H1 (cell line): ENCODE measurements around the gene RNF182. TPM values are rescaled to one million over a fixed set of nuclear protein-coding genes. Genes with fewer than 3 reads are reported as not detected.

Source experiments
- CTCF ChIA-PET: fragments of 300-600 bp; sonication (Branson Sonifier 250); formaldehyde crosslinking; loops from one replicate; lab custom pipeline; 2021; ENCODE audit not compliant: partially characterized antibody; lab: Charles Lee
- POLR2A ChIA-PET: fragments of 300-600 bp; sonication (Branson Sonifier 250); formaldehyde crosslinking; loops from one replicate; lab custom pipeline; 2021; ENCODE audit warnings: inconsistent platforms; ENCODE audit not compliant: partially characterized antibody; lab: Charles Lee
- DNase-seq, 2 experiments: peaks; one replicate each; pipeline versions ENCODE4 v3.0.0 to v3.0.0-alpha.2; 2010 to 2022; ENCODE audit warnings: low spot score in 2 of 2, low read depth in 1 of 2, mixed read lengths in 1 of 2
- FAIRE-seq: peaks from 2 replicates; lab custom pipeline; 2011; peaks lifted over from hg19 to GRCh38; lab: Jason Lieb, UNC
- H2AFZ ChIP-seq: 2 replicates; pipeline ENCODE4 v1.8.1; 2012; ENCODE audit warnings: low read length, inconsistent platforms
- H2AK5ac ChIP-seq: 2 replicates; pipeline ENCODE4 v1.6.1; 2013; ENCODE audit warnings: low read depth, low read length
- H2BK120ac ChIP-seq: replicated peaks from 2 replicates; pipeline ENCODE3; 2013; ENCODE audit warnings: low read depth, low read length, inconsistent platforms
- H2BK12ac ChIP-seq: 2 replicates; pipeline ENCODE4 v1.6.1; 2013; ENCODE audit warnings: low read depth, low read length
- H2BK15ac ChIP-seq: 2 replicates; pipeline ENCODE4 v1.6.1; 2013; ENCODE audit warnings: low read length
- H2BK20ac ChIP-seq: 2 replicates; pipeline ENCODE4 v1.6.1; 2013; ENCODE audit warnings: low read length
- H2BK5ac ChIP-seq: 2 replicates; pipeline ENCODE4 v1.6.1; 2013; ENCODE audit warnings: low read depth, low read length
- H3K14ac ChIP-seq: 2 replicates; pipeline ENCODE4 v1.6.1; 2013; ENCODE audit warnings: inconsistent platforms; ENCODE audit not compliant: insufficient read length
- H3K18ac ChIP-seq: 2 replicates; pipeline ENCODE4 v1.6.1; 2013; ENCODE audit warnings: low read length; ENCODE audit errors: extremely low read depth
- H3K23ac ChIP-seq: 2 replicates; pipeline ENCODE4 v1.6.1; 2013; ENCODE audit warnings: inconsistent platforms; ENCODE audit not compliant: insufficient read length
- H3K23me2 ChIP-seq: 2 replicates; pipeline ENCODE4 v1.6.1; 2013; ENCODE audit warnings: low read depth, low read length
- H3K27ac ChIP-seq: 2 replicates; pipeline ENCODE4 v1.6.1; 2011; ENCODE audit warnings: low read depth, low read length, inconsistent platforms
- H3K27me3 ChIP-seq, 4 experiments: replicated peaks in 1 of 4; 1 replicate in 1 of 4; 2 replicates in 3 of 4; pipeline versions ENCODE4 v1.6.1 to v1.8.1; 2011 to 2013; ENCODE audit warnings: low read length in 3 of 4, mild to moderate bottlenecking in 3 of 4, inconsistent platforms in 2 of 4, mixed read lengths in 2 of 4, moderate library complexity in 1 of 4; ENCODE audit not compliant: control insufficient read depth in 3 of 4, insufficient read depth in 3 of 4; ENCODE audit errors: extremely low read depth in 1 of 4
- H3K36me3 ChIP-seq, 4 experiments: 2 replicates each; pipeline versions ENCODE4 v1.6.1 to v1.8.1; 2011 to 2013; ENCODE audit warnings: mild to moderate bottlenecking in 4 of 4, low read length in 3 of 4, moderate library complexity in 2 of 4, control low read depth in 1 of 4, inconsistent platforms in 1 of 4; ENCODE audit not compliant: insufficient read depth in 4 of 4, control insufficient read depth in 2 of 4
- H3K4ac ChIP-seq: replicated peaks from 2 replicates; pipeline ENCODE3; 2013; ENCODE audit warnings: low read length, low read depth, mixed read lengths, inconsistent platforms; ENCODE audit not compliant: insufficient read length
- H3K4me1 ChIP-seq, 4 experiments: replicated peaks in 1 of 4; 1 replicate in 1 of 4; 2 replicates in 3 of 4; pipeline versions ENCODE4 v1.6.1 to v1.8.1; 2011 to 2013; ENCODE audit warnings: low read length in 3 of 4, inconsistent platforms in 2 of 4, mixed read lengths in 1 of 4; ENCODE audit not compliant: insufficient read depth in 4 of 4, control insufficient read depth in 3 of 4
- H3K4me2 ChIP-seq, 2 experiments: 2 replicates each; pipeline versions ENCODE4 v1.6.1 to v1.8.1; 2011 to 2013; ENCODE audit warnings: low read depth in 2 of 2, low read length in 2 of 2, control low read depth in 1 of 2, inconsistent platforms in 1 of 2, mild to moderate bottlenecking in 1 of 2; ENCODE audit not compliant: insufficient read depth in 1 of 2
- H3K4me3 ChIP-seq, 4 experiments: fragments of 200-600, 300-600 bp in 1 of 4; sonication (generic), shearing (Covaris generic), sonication (Bioruptor Twin) in 1 of 4; 2 replicates each; pipeline versions ENCODE4 v1.5.1 to v1.8.1; 2011 to 2016; ENCODE audit warnings: low read length in 4 of 4, low read depth in 3 of 4, control low read depth in 2 of 4, inconsistent platforms in 2 of 4, mild to moderate bottlenecking in 2 of 4, mixed read lengths in 1 of 4, moderate library complexity in 1 of 4; ENCODE audit not compliant: insufficient read depth in 2 of 4; ENCODE audit errors: extremely low read depth in 1 of 4
- H3K56ac ChIP-seq: replicated peaks from 2 replicates; pipeline ENCODE3; 2013; ENCODE audit warnings: low read depth, mild to moderate bottlenecking, mixed read lengths, low read length, inconsistent platforms; ENCODE audit not compliant: insufficient read length
- H3K79me1 ChIP-seq: 2 replicates; pipeline ENCODE4 v1.6.1; 2013; ENCODE audit warnings: low read depth, low read length, control low read depth
- H3K79me2 ChIP-seq, 2 experiments: 2 replicates each; pipeline versions ENCODE4 v1.6.1 to v1.8.1; 2012 to 2013; ENCODE audit warnings: low read length in 2 of 2, mild to moderate bottlenecking in 2 of 2, inconsistent platforms in 1 of 2; ENCODE audit not compliant: insufficient read depth in 2 of 2, control insufficient read depth in 1 of 2
- H3K9ac ChIP-seq, 4 experiments: replicated peaks in 1 of 4; 1 replicate in 1 of 4; 2 replicates in 3 of 4; pipeline versions ENCODE4 v1.6.1 to v1.8.1; 2011 to 2013; ENCODE audit warnings: low read depth in 3 of 4, low read length in 3 of 4, control low read depth in 2 of 4, mild to moderate bottlenecking in 2 of 4, moderate library complexity in 2 of 4, inconsistent platforms in 1 of 4; ENCODE audit errors: extremely low read depth in 1 of 4
- H3K9me3 ChIP-seq, 2 experiments: 2 replicates each; pipeline versions ENCODE4 v1.6.1 to v1.8.1; 2012 to 2013; ENCODE audit warnings: mild to moderate bottlenecking in 2 of 2, moderate library complexity in 2 of 2, control low read depth in 1 of 2, inconsistent platforms in 1 of 2, low read depth in 1 of 2, low read length in 1 of 2, mixed read lengths in 1 of 2; ENCODE audit not compliant: insufficient read depth in 2 of 2
- H4K20me1 ChIP-seq, 2 experiments: replicated peaks in 1 of 2; 2 replicates each; pipeline versions ENCODE3 to v1.8.1; 2011 to 2013; ENCODE audit warnings: inconsistent platforms in 2 of 2, low read length in 2 of 2, mild to moderate bottlenecking in 1 of 2; ENCODE audit not compliant: insufficient read depth in 2 of 2, control insufficient read depth in 1 of 2
- H4K5ac ChIP-seq: 2 replicates; pipeline ENCODE4 v1.6.1; 2013; ENCODE audit warnings: low read length, low read depth, mixed read lengths, inconsistent platforms; ENCODE audit not compliant: insufficient read length
- H4K8ac ChIP-seq: 2 replicates; pipeline ENCODE4 v1.8.0; 2013; ENCODE audit warnings: mild to moderate bottlenecking, moderate library complexity, low read length, inconsistent platforms; ENCODE audit not compliant: insufficient read depth; ENCODE audit errors: extremely low read depth
- H4K91ac ChIP-seq: replicated peaks from 2 replicates; pipeline ENCODE3; 2013; ENCODE audit warnings: low read length, mixed read lengths, inconsistent platforms; ENCODE audit not compliant: insufficient read length
- ATF2 ChIP-seq: IDR thresholded peaks from 2 replicates; pipeline ENCODE4 v1.6.1; 2012; ENCODE audit warnings: low read length, inconsistent platforms
- BCL11A ChIP-seq, 2 experiments: IDR thresholded peaks; one replicate each; pipeline ENCODE4 v1.6.1; 2011; ENCODE audit warnings: low read depth in 2 of 2, low read length in 2 of 2, mild to moderate bottlenecking in 2 of 2
- EP300 ChIP-seq, 2 experiments: IDR thresholded peaks; 1 replicate in 1 of 2; 2 replicates in 1 of 2; pipeline ENCODE4 v1.6.1; 2011 to 2012; ENCODE audit warnings: low read depth in 2 of 2, low read length in 2 of 2, mild to moderate bottlenecking in 2 of 2, borderline replicate concordance in 1 of 2, inconsistent platforms in 1 of 2, moderate library complexity in 1 of 2
- GABPA ChIP-seq: IDR thresholded peaks from 2 replicates; pipeline ENCODE4 v1.6.1; 2011; ENCODE audit warnings: mild to moderate bottlenecking, low read length, moderate library complexity, borderline replicate concordance; ENCODE audit not compliant: insufficient read depth
- HDAC6 ChIP-seq: IDR thresholded peaks from one replicate; pipeline ENCODE4 v1.7.1; 2012; ENCODE audit warnings: low read depth, mild to moderate bottlenecking, inconsistent platforms, low read length, moderate library complexity
- POLR2AphosphoS5 ChIP-seq: IDR thresholded peaks from 2 replicates; pipeline ENCODE4 v1.6.1; 2011; ENCODE audit warnings: low read depth, low read length
- RNF2 ChIP-seq: fragments of 200-900, 300-1000 bp; sonication (generic); IDR thresholded peaks from 2 replicates; pipeline ENCODE4 v1.7.1; 2016; ENCODE audit warnings: borderline replicate concordance, low read depth, mild to moderate bottlenecking, antibody characterized with exemption, low read length; ENCODE audit not compliant: poor library complexity, severe bottlenecking; ENCODE audit errors: missing control alignments
- SIX5 ChIP-seq: IDR thresholded peaks from 2 replicates; pipeline ENCODE4 v1.6.1; 2011; ENCODE audit warnings: mild to moderate bottlenecking, low read depth, low read length
- SRF ChIP-seq: IDR thresholded peaks from 2 replicates; pipeline ENCODE4 v1.6.1; 2011; ENCODE audit warnings: mild to moderate bottlenecking, low read depth, low read length, moderate library complexity
- SUZ12 ChIP-seq: fragments of 200-600 bp; sonication (generic); IDR thresholded peaks from 2 replicates; pipeline ENCODE4 v1.6.1; 2012; ENCODE audit warnings: mild to moderate bottlenecking, inconsistent platforms, low read length, moderate library complexity, mixed read lengths
- TAF7 ChIP-seq: optimal IDR thresholded peaks from 2 replicates; pipeline ENCODE3; 2011; ENCODE audit warnings: low read depth, mild to moderate bottlenecking, inconsistent platforms, low read length, moderate library complexity, borderline replicate concordance
- YY1 ChIP-seq: IDR thresholded peaks from 2 replicates; pipeline ENCODE4 v1.6.1; 2011; ENCODE audit warnings: low read depth, mild to moderate bottlenecking, low read length
- WGBS, 2 experiments: shearing (Covaris generic) in 1 of 2; methylation state at CpG; one replicate each; pipeline versions ENCODE4 v1.1.6 to v1.1.7; 2013 to 2015; ENCODE audit warnings: low lambda C conversion rate in 2 of 2, mixed read lengths in 2 of 2, inconsistent platforms in 1 of 2, low coverage in 1 of 2, missing lambda C conversion rate in 1 of 2; ENCODE audit not compliant: insufficient replicate concordance in 2 of 2, insufficient coverage in 1 of 2, insufficient read length in 1 of 2; ENCODE audit errors: extremely low coverage in 1 of 2, missing lambda C conversion rate in 1 of 2; 5-methylcytosine and 5-hydroxymethylcytosine counted together
- polyA plus RNA-seq, 7 experiments: library from polyadenylated mRNA; depleted of rRNA in 3 of 7; stranded (reverse) in 5 of 7; unstranded in 2 of 7; fragments of >200 nt in 5 of 7; fragments of 200-250 nt in 2 of 7; gene quantifications; 1 replicate in 5 of 7; 2 replicates in 1 of 7; 4 replicates in 1 of 7; pipeline versions ENCODE4 v1.2.1 to v1.2.3, GENCODE V29; 2011 to 2013; ENCODE audit warnings: missing spikeins in 2 of 7, mixed read lengths in 2 of 7
- total RNA-seq: library from RNA; stranded (reverse); fragmentation: NEBNext Ultra II Directional; extraction: Animal tissue kit (Norgen Biotek cat#: 25700); gene quantifications from 2 replicates; pipeline ENCODE4 v1.2.1, GENCODE V29; 2021

The RNF182 gene
- total and polyA plus RNA-seq, 2 of the 8 experiments (the other 6 are each of a cell fraction or from before 2014, with no cell fraction given): 6.2 to 10.7 TPM

- CTCF ChIA-PET: no interaction called here
- no peak for FAIRE-seq
- DNase-seq: no peak
- no peaks in the 10 kb centered on the region for H3K79me1 ChIP-seq
- no peak overlapping the region for H2BK15ac ChIP-seq
- no peak overlapping the region for H3K23ac ChIP-seq
- H3K56ac ChIP-seq: no peak overlapping the region
- H2BK12ac ChIP-seq: no peak overlapping the region
- H3K4me2 ChIP-seq: no peak overlapping the region
- H3K4me3 ChIP-seq: no peak overlapping the region
- H3K27ac ChIP-seq: no peak overlapping the region
- no peaks in the 10 kb centered on the region for H3K27me3 ChIP-seq
- H3K36me3 ChIP-seq: no peaks in the 10 kb centered on the region
- no peaks in the 10 kb centered on the region for H3K79me2 ChIP-seq
- H3K23me2 ChIP-seq: no peaks in the 10 kb centered on the region
- no peak overlapping the region for H3K14ac ChIP-seq
- H3K9me3 ChIP-seq: no peaks in the 10 kb centered on the region; a peak in 1 of 4 replicates
- H3K9ac ChIP-seq: no peak overlapping the region
- H4K20me1 ChIP-seq: no peaks in the 10 kb centered on the region
- POLR2A ChIA-PET: no interaction called here
- no peak overlapping the region for H2BK120ac ChIP-seq
- H2AFZ ChIP-seq: no peak overlapping the region
- WGBS, 2 experiments: 91% methylated on average over 8 of the region's 9 CpGs; no CpG with 5 or more reads in 1 of the 2 experiments
- H2BK20ac ChIP-seq: no peak overlapping the region
- no peak overlapping the region for H4K91ac ChIP-seq
- no peak overlapping the region for H2AK5ac ChIP-seq
- no peak overlapping the region for H3K18ac ChIP-seq
- H2BK5ac ChIP-seq: no peak overlapping the region
- H3K4me1 ChIP-seq: peaks cover 0 to 2% (median 0%) of the 10 kb centered on the region in 4 experiments; a peak in 1 of 7 replicates
- H4K5ac ChIP-seq: no peak overlapping the region
- H3K4ac ChIP-seq: no peak overlapping the region
- no peak overlapping the region for H4K8ac ChIP-seq
- TF ChIP-seq SIX5 (no peak), TAF7 (no peak), GABPA (no peak), BCL11A (IDR thresholded peaks at IDR 0.05; ENCODE audit: low read depth in 2 of 2, low read length in 2 of 2) (no peak), YY1 (no peak), EP300 (IDR thresholded peaks at IDR 0.05; ENCODE audit: borderline replicate concordance in 1 of 2, low read depth in 2 of 2, low read length in 2 of 2) (no peak), RNF2 (no peak), SRF (no peak), SUZ12 (no peak), HDAC6 (no peak), ATF2 (no peak), POLR2AphosphoS5 (no peak)
Measured at GRCh38 chr6:13881621-13882165, 43.1 kb upstream of the RNF182 start.
